NCI-H128 (cell line): ENCODE measurements around the gene SRCIN1.

ENCODE experiments used
- DNase-seq: peaks from one replicate; lab custom pipeline; 2025; ENCODE audit not compliant: unreplicated experiment; lab: John Stamatoyannopoulos, UW

Gene SRCIN1

DNA sequence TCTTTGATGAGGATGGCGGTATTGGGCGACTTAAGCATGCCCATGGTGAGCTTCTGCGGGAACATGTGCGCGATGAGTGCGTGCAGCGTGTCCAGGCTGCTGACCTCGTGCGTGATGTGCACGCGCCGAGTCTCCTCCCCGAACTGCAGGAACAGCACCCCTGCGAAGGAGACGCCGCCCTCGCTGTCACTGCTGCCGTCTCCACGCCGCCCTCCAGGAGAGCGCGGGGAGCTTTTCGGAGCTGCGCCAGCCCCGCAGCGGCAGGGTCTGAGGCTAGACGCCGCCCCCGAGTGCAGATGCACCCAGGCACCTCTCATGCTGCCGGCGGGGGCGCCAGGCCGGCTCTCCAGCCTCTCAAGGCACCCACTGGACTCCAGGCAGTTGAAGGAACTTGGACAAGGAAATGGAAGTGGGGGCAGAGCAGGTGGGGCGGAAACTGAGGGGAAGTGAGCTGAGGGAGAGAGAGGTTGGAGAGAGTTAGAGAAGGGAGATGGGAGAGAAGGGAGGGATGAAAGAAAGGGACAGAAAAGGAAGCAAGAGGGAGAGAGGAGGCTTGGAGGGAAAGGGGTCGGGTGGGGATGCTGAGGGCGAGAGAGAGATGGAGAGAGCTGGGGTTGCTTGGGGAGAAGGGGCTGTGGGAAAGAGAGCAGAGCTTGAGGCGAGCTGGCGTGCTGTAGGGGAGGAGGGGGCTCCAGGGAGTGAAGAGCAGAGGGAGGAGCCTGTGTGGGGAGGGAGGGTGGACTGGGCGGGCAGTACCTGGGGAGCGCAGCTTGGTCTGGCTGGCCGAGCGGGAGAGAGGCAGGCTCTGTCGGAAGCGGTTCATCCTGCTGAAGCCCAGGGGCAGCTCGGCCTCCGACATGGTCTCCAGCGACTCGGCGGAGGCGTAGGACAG, 42.1 kb downstream of the SRCIN1 start:
- DNase-seq: no peak

DNA sequence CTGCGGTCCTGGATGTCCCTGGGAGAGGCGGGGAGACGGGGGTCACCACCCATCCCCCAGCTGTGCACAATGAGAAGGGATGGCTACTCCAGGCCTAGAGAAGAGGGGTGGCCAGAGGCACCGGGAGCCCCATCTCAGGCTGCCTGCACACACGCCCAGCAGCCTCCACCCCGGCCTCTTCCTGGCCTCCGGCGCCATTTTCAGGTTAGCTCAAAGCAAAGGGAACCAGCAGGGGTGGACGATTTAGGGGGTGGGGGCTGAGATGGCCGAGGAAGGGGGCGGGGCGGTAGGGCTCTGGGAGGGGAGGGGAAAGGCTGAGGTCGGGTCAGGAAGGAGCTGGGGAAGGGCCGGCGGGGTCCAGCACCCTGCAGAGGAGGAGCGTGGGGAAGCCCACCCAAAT, 42.8 kb downstream of the SRCIN1 start:
- DNase-seq: no peak

DNA sequence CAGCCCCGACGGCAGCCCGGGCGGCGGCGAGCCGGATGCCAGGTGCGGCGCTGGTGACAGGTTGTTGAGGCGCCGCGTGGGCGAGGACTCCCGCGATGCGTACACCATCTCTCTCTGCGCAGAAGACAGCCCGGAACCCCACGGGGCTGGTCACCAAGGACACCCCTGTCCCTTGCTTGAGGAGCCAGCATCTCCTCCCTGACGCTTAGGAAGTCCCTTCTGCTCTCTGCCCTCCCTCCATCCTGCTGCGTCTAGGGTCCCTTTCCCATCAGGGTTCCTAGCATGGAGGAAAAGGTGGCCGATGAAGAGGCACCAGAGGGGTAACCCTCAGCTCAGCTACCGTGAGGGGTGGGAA, 43.6 kb downstream of the SRCIN1 start:
- no peak for DNase-seq

DNA sequence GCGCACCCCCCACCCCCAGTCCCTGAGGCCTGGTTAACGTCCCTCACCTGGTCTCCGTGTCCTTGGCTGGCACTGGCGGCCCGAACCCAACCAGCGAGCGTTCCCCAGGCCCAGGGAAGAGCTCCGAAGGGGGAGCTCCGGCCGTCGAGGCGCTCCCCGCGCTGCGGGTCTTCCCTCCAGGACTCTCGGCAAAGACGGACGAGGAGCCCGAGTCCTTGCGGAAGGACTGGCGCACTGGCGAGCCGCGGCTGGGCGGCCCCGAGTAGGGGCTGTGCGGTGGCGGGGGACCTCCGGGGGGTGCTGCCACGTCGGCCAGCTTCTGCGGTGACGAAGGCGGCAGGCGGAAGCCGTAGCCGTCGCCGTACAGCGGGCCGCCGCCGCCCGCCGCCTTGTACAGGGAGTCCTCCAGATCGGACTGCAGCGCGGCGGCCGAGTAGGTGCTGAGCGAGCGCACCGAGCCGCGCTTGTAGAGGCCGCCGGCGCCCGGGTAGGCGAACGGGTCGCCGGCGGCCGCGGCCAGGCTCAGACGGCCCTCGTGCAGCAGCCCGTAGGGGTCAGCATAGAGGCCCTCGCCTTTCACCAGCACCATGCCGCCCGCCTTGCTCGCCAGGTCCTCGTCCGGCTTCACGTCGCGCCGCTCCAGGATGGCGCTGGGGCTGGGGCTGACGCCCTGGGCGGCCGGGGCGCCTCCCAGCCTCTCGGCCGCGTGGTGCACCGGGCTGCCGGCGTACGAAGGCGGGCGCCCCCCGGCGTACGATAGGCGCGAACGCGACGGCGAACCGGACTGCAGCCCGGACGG, 44.1 kb downstream of the SRCIN1 start:
- DNase-seq: no peak

DNA sequence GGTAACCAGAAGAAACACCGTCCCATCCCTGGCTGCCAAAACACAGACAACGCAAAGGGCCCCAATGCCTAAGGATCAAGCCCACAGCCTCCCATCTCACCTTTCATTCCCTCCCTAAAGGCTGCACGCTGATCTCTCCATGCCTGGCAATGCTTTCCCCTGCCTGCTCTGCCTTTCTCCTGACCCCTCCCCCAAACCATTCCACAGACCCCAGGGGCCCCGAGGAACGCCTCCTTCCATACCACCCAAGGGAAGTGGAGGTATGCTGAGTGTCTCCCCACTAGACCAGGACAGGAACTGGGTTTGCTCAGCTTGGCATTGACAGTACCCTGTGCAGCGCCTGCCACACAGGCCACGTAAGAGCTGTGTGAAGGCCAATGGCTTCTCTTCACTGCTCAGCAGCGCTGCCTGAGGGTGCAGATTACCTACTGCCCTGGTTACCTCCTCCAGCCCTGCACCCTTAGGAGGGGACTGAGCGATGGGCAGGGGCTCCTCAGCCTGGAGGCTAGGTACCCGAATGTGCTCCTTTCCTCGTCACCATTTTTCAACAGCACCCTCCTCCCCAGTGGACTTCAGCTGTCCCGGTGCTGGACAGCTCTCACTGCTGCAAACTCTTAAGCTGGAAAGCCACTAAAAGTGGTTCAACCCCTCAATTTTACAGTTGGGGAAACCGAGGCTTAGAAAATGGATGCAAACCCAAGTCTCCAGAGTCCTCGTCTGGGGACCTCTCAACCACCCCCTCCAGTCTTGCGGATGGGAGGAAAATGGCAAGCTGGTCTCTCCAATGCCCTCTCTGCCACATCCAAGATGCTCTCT, 45.0 kb downstream of the SRCIN1 start:
- no peak for DNase-seq

DNA sequence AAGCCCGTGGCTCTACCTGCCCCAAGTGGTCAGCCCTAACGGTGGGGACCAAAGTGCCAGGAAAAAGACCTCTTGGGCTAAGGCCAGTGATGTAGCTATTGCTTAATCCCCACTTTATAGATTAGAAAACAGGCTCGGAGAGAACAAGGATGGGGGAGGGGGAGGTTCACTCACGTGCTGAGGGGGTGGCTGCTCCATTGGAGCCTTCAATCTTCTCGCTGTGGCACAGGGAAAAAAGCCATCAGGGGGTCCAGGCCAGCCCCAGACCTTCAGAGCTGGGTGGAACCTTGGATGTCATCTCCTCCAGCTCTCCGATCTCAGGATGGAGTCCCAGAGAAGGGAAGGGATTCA, 45.9 kb downstream of the SRCIN1 start:
- no peak for DNase-seq

DNA sequence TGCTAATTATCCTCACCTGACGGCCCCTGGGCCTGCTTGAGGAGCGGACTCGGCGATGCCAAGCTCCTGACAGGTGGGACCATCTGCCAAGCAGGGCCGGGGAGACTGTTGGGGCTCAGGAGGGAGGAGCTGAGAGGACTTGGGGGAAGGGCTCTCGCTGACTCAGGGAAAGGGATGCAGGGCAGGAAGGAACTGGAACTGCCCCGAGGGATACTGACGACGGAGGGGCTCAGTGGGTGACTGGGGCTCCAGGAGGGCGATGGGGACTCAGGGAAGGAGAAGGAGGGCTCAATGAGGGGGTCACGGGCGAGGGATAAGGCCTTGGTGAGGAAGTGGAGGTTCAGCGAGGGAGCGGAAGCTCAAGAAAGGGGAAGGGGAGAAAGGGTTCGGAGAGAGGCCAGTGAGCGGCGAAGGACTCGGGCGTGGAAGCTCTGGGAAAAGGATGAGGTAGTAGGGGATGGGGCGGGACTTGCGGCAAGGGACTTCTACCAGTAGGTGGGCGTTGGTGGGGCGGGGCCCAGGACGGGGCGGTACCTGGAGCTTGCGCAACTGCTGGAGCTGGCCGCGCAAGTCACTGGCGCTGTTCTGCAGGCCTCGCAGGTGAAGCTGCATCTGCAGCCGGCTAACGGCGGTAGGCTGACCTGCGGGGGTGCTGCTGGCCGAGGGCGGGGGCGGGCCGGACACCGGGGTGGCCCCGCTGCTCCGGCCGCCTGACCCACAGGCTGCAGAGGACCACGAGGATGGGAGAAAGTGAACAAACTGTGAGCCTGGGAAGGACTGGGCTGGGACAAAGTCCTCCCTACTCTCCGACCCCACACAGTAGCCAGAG, 46.5 kb downstream of the SRCIN1 start:
- DNase-seq: peak; percentile 52

DNA sequence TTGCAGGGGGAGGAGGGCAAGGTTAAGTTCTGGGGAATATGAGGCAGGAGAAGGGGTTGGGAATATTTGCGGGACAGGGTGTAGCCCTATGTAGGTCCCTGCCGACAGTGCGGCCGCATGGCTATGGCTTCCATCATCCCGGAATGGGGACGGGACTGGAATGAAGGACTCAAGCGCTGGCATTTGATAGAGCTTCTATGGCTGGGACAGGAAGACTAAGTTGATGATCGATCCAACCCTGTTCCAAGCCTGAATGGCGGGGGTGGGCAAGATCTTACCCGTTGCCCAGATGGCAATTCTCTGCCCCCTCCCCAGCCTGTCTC, 47.1 kb downstream of the SRCIN1 start:
- no peak for DNase-seq

DNA sequence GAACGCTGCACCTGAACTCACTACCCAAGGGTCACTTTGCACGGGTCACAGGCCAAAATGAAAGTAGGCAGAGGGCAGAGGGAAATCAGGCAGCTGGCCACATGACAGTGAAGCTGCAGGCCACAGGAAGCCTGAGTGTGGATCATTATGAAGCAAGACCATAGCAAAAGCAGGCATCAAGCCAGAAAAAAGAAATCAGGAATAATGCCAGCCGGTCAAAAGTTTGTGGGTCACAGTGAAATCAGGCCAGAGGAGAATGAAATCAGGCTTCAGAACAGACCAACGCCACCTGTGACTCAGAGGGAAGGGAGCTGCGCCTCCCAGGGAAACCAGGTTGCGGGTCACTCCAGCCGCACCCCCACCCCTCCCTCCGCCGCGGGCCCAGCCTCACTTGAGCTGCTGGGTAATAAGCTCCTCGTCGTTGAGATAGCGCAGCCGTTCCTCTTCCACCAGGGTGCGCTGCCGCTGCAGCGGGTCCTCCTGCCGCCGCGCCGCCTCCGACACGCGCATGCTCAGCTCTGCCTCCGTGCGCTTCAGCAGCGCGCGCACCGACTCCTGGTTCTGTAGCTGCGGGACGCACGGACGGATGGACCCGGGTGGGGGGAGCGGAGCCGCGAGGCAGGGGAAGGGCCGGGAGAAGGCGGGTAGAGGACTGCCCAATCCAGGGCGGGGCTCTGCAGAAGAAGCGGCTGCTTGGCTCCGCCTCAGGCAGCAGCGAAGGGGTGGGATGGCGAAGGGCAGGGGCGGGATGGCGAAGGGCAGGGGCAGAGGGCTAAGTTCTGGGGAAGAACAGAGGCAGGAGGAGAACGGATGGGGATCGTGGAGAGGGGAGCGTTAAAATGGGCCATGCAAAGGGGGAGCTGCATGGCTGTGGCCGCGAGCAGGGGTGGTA, 47.7 kb downstream of the SRCIN1 start:
- DNase-seq: peak; percentile 77

DNA sequence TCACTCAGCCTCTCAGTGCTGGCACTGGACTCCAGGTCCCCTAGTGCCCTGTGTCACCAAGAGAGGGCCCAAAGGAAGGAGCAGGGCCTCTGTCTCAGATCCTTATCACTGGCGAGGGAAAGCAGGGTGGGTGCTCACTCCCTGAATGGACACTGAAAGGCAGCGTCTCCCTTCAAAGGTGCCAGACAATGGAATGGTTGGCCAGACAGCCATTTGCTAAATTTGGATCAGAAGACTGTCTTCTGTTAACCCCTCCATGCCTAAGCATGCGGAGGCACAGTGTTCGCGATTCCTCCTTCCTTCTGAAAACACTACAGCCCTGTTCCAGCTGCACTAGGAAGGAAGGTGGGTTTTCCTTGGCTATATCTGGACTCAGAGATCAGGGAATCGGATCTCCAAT, 48.4 kb downstream of the SRCIN1 start:
- no peak for DNase-seq

DNA sequence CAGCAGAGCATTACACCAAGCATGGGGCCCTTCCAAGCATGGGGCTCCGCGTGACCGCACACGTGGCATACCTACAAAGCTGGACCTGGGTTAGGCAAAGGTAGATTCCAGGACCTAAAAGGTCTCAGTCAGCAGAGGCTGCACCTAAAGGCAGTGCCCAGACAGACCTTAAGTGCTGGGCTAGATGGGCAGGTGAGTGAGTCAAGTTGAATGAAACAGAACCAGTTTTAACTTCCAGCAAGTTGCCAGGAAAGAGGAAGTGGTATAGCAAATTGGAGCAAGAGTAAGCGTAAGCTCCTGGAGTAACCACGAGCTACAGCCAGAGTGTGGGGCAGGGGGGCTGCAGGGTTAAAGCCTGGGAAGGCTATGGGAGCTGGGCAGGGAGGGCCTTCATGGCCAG, 49.5 kb downstream of the SRCIN1 start:
- no peak for DNase-seq

DNA sequence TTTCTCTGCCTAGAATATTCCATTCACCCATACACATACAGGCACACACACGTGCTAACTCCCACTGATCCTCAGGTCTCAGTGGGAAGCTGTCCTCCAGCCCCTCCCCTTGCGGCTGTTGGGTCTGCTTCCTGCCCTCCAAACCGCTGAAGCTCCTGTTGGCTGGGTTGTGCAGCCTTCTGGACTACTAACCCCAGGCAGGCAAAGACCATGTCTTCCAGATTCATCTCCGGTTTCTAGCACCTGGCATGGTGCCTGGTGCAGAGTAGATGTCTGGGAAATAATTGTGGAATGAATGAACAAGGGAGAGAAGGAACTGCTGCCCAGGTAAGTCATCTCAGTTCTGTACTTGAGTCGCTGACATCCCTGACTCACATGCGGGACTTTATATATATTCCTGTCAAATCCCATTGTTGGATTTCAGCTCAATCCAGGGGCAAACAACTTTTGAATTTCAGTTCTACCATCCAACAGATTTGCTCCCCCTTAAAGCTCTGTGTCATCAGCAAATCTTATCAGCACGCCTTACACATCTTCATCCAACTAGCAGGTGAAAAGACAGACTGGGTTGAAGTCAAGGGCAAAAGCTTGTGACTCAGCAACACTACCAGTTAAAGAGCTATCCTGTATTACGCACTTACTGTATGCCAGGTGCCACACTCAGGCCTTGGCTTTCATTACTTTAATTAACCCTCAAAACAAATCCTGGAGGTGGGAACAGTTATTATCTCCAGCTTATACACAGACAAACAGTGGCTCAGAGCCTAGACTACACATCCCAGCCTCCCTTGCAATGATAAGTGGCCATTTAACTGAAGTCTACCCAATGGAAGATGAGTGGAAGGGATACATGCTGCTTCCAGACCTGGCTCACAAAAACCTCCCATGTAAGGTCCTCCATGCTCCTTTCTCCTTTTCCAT, 51.1 kb downstream of the SRCIN1 start:
- DNase-seq: no peak

DNA sequence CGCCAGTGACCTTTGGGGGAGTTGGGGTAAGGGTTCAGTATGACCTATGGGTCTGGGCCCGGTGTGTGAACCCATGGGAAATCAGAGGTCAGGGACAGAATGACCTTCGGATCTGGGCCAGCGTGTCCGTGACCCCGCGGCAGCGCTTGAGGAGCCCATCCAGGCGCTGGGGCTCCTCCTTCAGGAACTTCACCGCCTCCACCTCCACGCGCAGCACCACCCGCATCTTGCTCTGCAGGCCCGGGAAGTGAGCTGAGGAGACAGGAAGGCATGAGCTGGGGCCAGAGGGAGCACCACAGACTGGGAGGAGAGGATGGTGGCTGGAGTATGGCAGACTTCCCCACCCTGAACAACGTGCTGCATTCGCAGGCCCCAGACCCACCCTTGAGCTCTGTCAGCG, 53.4 kb downstream of the SRCIN1 start:
- DNase-seq: no peak

DNA sequence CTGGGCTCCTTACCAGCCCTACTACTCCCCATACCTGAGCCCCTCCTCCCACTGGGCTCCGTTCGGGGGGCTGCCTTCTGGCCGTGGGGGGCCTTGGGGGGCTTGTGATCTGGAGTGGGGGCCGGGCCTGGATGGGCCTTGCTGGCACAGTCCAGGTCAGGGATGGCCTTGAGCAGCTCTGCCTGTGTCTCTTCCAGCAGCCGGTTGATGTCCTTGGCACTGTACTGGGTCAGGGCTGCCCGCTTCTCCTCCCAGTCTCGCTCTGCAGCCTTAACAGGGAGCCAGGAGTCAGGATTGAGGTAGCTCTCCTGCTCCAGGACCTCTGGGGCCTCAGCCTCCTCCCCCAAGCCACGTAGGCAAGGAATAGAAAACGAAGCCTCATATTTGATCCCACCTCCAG, 54.6 kb downstream of the SRCIN1 start:
- DNase-seq: no peak

DNA sequence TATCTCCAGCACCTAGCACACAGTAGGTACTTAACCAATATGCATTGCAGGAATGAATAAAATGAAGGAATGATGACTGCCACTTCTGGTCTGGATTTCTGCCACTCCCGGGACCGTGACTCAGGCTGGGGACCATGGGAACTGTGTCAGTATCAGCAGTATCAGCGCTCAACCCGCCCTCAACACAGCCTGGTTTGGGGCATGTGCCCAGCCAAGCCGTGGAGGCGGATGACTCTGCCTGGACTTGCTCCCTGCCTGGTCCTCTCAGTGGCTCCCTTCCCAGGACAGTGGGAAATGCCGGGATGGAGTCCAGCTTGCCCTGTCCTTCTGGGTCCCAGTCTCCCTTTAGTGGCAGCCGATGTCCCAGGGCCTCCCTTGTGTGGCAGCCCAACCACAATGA, 55.1 kb downstream of the SRCIN1 start:
- no peak for DNase-seq

DNA sequence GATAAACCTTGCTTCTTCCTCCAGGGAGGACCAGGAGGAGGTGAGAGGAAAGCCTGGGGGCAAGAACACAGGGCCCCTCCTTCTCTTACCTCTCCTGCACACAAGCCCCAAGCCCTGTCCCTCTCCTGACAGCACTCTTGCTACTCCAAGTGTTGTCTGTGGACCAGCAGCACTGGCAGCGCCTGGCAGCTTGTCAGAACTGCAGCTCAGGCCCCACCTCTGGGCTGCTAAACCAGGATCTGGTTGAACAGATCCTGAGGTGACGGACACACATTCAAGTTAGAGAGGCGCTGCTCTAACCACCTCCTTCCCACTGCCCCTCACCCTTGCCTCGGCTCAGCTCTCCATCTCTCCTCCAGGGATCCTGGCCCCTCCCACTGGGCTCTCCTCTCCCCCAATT, 56.5 kb downstream of the SRCIN1 start:
- no peak for DNase-seq

DNA sequence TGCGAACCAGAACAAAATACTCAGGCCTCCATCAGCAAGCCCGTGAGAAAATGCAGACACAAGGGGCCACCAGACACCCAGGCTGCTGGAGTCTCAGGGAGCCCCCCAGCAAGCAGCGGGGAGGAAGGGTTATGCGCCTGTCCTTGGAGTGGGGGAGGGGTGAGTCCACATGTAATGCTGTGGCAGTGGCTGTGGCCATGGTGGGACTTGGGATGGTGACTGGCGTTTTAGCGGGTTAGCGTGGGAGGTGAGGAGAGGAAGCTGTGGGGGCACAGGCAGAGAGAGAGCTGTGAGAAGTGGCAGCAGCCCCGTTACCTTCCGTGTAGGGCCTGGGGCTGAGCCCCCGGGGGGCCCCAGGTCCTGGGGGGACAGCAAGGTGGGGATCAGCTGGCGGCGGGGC, 58.3 kb downstream of the SRCIN1 start:
- DNase-seq: no peak

DNA sequence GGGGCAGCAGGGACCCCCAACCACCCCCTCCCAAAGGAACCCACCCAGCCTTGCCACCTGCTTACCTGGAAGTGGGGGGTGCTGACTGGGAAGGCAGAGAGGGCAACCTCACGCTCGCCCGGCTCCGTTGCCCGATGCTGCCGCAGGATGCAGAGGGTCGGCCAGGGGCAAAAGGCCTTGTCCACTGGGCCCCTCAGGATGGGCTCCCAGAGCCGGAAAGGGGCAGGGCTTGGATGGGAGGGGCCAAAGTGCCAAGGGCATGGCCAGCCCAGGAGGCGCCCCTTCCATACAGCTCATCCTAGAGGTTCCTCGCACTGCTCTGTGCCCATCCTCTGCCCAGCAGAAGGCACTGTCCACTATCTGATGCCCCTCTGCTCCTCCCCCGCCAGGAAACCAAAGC, 59.4 kb downstream of the SRCIN1 start:
- DNase-seq: no peak
